HCT116 (cell line): Measurements from ENCODE around the gene NKX6-2.

Experiments
- CBX3 ChIP-seq: IDR thresholded peaks from 2 replicates; pipeline ENCODE4 v1.6.1; 2012; ENCODE audit warnings: low read depth
- EZH2 ChIP-seq: fragments of 200-600 bp; sonication (generic); IDR thresholded peaks from 2 replicates; pipeline ENCODE4 v1.6.1; 2017; ENCODE audit warnings: antibody characterized with exemption, mixed run types
- EZH2phosphoT487 ChIP-seq: fragments of 200-600 bp; IDR thresholded peaks from 2 replicates; pipeline ENCODE4 v1.6.1; 2018; ENCODE audit warnings: antibody characterized with exemption, borderline replicate concordance
- JUND ChIP-seq: IDR thresholded peaks from 2 replicates; pipeline ENCODE4 v1.6.1; 2012
- POLR2A ChIP-seq: IDR thresholded peaks from 2 replicates; pipeline ENCODE4 v1.7.0; 2011; ENCODE audit warnings: borderline replicate concordance; ENCODE audit not compliant: insufficient read depth, insufficient read length; ENCODE audit errors: extremely low read depth
- POLR2AphosphoS5 ChIP-seq: IDR thresholded peaks from 2 replicates; pipeline ENCODE4 v1.6.1; 2011; ENCODE audit warnings: mild to moderate bottlenecking, low read depth, low read length, moderate library complexity
- SP1 ChIP-seq: IDR thresholded peaks from 2 replicates; pipeline ENCODE4 v1.6.1; 2012; ENCODE audit warnings: low read depth
- TCF7L2 ChIP-seq: IDR thresholded peaks from 2 replicates; pipeline ENCODE4 v1.7.0; 2011; ENCODE audit warnings: borderline replicate concordance, inconsistent platforms; ENCODE audit not compliant: insufficient read depth, insufficient read length; ENCODE audit errors: extremely low read depth
- ZFX ChIP-seq: fragments of 450-650 bp; IDR thresholded peaks from 2 replicates; pipeline ENCODE4 v1.6.1; 2017
- ZNF274 ChIP-seq: fragments of 200-500 bp; sonication (Bioruptor generic); IDR thresholded peaks from 2 replicates; pipeline ENCODE4 v1.6.1; 2014; ENCODE audit warnings: mild to moderate bottlenecking, low read depth, low read length, inconsistent platforms
- TF ChIP-seq, protein P1 (sequence below), 3 experiments: fragments of 200-600 bp in 1 of 3; sonication (generic) in 1 of 3; IDR thresholded peaks in 2 of 3; conservative IDR thresholded peaks in 1 of 3; 2 replicates each; pipeline ENCODE4 v1.5.1; 2012 to 2017; ENCODE audit warnings: low read depth in 2 of 3, low read length in 2 of 3, antibody characterized with exemption in 1 of 3, borderline replicate concordance in 1 of 3, control low read depth in 1 of 3, mild to moderate bottlenecking in 1 of 3, mixed read lengths in 1 of 3, mixed run types in 1 of 3, moderate library complexity in 1 of 3; ENCODE audit not compliant: insufficient read depth in 1 of 3
- TF ChIP-seq, protein P2 (sequence below): IDR thresholded peaks from 2 replicates; pipeline ENCODE4 v1.6.1; 2012; ENCODE audit warnings: low read depth
- TF ChIP-seq, protein P3 (sequence below): IDR thresholded peaks from 2 replicates; pipeline ENCODE4 v1.6.1; 2011; ENCODE audit warnings: mild to moderate bottlenecking, low read length, moderate library complexity; ENCODE audit not compliant: insufficient replicate concordance; ENCODE audit errors: extremely low read depth

DNA sequence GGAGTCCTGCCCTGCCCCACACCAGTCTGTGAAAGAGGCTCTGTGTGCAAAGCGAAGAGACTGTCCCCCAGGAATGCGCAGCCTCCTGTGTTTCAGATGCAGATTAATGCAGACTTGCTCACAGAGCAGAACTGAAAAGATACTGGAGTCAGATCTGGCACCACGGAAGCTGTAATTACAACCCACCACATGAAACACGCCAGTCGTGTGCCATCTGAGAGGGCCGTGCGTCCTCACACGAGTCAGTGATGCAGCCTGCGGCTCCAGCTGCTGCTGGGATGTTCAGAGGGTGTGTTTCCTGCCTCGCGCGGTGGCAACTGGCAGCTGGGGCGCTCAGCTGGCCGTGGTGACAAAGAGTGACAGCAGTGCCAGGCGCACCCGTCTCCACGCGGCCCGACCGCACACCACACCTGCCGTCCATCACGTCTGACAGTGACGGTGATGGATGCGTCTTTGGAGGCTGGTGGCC, 50.0 kb downstream of the NKX6-2 start:
- no peak for TF ChIP-seq EZH2phosphoT487
- no peak for TF ChIP-seq EZH2
- no peak for TF ChIP-seq POLR2A
- no peak for TF ChIP-seq POLR2AphosphoS5
- TF ChIP-seq, protein P1, sequence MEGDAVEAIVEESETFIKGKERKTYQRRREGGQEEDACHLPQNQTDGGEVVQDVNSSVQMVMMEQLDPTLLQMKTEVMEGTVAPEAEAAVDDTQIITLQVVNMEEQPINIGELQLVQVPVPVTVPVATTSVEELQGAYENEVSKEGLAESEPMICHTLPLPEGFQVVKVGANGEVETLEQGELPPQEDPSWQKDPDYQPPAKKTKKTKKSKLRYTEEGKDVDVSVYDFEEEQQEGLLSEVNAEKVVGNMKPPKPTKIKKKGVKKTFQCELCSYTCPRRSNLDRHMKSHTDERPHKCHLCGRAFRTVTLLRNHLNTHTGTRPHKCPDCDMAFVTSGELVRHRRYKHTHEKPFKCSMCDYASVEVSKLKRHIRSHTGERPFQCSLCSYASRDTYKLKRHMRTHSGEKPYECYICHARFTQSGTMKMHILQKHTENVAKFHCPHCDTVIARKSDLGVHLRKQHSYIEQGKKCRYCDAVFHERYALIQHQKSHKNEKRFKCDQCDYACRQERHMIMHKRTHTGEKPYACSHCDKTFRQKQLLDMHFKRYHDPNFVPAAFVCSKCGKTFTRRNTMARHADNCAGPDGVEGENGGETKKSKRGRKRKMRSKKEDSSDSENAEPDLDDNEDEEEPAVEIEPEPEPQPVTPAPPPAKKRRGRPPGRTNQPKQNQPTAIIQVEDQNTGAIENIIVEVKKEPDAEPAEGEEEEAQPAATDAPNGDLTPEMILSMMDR (IDR thresholded peaks at IDR 0.05 in 2 of 3, conservative IDR thresholded peaks at IDR 0.05 in 1 of 3; ENCODE audit: borderline replicate concordance in 1 of 3, insufficient read depth in 1 of 3, low read depth in 2 of 3, low read length in 2 of 3) = no peak
- TF ChIP-seq TCF7L2 = no peak
- TF ChIP-seq SP1 = no peak
- TF ChIP-seq ZFX = no peak
- TF ChIP-seq ZNF274 = no peak
- TF ChIP-seq, protein P2, sequence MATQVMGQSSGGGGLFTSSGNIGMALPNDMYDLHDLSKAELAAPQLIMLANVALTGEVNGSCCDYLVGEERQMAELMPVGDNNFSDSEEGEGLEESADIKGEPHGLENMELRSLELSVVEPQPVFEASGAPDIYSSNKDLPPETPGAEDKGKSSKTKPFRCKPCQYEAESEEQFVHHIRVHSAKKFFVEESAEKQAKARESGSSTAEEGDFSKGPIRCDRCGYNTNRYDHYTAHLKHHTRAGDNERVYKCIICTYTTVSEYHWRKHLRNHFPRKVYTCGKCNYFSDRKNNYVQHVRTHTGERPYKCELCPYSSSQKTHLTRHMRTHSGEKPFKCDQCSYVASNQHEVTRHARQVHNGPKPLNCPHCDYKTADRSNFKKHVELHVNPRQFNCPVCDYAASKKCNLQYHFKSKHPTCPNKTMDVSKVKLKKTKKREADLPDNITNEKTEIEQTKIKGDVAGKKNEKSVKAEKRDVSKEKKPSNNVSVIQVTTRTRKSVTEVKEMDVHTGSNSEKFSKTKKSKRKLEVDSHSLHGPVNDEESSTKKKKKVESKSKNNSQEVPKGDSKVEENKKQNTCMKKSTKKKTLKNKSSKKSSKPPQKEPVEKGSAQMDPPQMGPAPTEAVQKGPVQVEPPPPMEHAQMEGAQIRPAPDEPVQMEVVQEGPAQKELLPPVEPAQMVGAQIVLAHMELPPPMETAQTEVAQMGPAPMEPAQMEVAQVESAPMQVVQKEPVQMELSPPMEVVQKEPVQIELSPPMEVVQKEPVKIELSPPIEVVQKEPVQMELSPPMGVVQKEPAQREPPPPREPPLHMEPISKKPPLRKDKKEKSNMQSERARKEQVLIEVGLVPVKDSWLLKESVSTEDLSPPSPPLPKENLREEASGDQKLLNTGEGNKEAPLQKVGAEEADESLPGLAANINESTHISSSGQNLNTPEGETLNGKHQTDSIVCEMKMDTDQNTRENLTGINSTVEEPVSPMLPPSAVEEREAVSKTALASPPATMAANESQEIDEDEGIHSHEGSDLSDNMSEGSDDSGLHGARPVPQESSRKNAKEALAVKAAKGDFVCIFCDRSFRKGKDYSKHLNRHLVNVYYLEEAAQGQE = no peak
- no peak for TF ChIP-seq CBX3
- no peak for TF ChIP-seq JUND
- TF ChIP-seq, protein P3, sequence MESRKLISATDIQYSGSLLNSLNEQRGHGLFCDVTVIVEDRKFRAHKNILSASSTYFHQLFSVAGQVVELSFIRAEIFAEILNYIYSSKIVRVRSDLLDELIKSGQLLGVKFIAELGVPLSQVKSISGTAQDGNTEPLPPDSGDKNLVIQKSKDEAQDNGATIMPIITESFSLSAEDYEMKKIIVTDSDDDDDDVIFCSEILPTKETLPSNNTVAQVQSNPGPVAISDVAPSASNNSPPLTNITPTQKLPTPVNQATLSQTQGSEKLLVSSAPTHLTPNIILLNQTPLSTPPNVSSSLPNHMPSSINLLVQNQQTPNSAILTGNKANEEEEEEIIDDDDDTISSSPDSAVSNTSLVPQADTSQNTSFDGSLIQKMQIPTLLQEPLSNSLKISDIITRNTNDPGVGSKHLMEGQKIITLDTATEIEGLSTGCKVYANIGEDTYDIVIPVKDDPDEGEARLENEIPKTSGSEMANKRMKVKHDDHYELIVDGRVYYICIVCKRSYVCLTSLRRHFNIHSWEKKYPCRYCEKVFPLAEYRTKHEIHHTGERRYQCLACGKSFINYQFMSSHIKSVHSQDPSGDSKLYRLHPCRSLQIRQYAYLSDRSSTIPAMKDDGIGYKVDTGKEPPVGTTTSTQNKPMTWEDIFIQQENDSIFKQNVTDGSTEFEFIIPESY = no peak
